GM18505 (cell line): Measurements from ENCODE around the gene P2RX4.

Experiments used
- ATAC-seq: cut with Tn5 transposase; IDR thresholded peaks from one replicate; pipeline ENCODE4 v1.9.1; 2021; ENCODE audit not compliant: unreplicated experiment
- POLR2A ChIP-seq: IDR thresholded peaks from 4 replicates; pipeline ENCODE4 v1.6.1; 2011; ENCODE audit warnings: borderline replicate concordance; ENCODE audit not compliant: insufficient read depth, insufficient read length; ENCODE audit errors: extremely low read depth

Gene P2RX4

DNA sequence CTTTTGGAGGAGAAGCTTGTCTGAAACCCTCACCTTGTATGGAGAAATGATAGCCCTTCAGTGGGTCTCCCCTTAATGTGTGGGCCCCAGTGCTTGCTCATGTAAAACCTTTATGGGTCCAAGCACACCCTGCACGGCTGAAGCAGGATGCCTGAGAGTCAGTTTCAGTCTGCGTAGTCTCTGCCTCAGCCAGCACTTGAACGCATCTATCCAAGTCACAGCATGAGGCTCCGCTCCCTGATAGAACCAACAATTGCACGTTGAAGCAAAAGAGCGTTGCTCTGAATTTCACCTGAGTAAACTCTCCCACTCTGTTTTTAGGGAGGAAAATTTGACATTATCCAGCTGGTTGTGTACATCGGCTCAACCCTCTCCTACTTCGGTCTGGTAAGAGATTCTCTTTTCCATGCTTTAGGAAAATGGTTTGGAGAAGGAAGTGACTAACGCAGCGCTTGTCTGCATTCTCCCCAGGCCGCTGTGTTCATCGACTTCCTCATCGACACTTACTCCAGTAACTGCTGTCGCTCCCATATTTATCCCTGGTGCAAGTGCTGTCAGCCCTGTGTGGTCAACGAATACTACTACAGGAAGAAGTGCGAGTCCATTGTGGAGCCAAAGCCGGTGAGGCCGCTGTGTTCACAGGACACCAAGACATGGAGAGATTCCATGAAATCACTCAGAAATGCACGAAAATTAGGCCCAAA lies 33.0 kb upstream of the P2RX4 start:
- ATAC-seq: no peak
- no peak for TF ChIP-seq POLR2A

DNA sequence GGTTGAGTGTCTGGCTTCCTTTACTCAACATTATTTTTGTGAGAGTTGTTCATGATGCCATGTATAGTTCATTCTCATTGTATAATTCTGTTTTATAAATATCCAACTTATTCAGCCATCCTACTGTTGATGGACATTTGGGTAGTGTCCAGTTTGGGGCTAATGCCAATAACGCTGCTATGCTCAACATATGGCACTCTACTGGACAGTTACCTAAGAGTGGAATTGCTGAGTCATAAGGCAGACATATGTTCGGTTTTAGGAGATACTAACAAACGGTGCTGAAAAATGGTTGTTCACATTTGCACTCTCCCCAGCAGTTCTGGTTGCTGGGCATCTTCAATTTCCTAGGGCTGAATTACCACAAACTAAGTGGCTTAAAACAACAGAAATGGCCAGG lies 28.7 kb upstream of the P2RX4 start:
- ATAC-seq: no peak
- no peak for TF ChIP-seq POLR2A

GRCh38 chr12:121182222-121182893 lies 27.6 kb upstream of the P2RX4 start:
- no peak for TF ChIP-seq POLR2A
- no peak for ATAC-seq

DNA sequence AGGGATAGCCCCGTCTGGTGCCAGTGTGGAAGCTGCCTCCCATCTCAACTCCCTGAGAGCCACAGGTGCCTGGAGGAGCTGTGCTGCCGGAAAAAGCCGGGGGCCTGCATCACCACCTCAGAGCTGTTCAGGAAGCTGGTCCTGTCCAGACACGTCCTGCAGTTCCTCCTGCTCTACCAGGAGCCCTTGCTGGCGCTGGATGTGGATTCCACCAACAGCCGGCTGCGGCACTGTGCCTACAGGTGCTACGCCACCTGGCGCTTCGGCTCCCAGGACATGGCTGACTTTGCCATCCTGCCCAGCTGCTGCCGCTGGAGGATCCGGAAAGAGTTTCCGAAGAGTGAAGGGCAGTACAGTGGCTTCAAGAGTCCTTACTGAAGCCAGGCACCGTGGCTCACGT lies 25.5 kb upstream of the P2RX4 start:
- no peak for ATAC-seq
- TF ChIP-seq POLR2A: no peak

DNA sequence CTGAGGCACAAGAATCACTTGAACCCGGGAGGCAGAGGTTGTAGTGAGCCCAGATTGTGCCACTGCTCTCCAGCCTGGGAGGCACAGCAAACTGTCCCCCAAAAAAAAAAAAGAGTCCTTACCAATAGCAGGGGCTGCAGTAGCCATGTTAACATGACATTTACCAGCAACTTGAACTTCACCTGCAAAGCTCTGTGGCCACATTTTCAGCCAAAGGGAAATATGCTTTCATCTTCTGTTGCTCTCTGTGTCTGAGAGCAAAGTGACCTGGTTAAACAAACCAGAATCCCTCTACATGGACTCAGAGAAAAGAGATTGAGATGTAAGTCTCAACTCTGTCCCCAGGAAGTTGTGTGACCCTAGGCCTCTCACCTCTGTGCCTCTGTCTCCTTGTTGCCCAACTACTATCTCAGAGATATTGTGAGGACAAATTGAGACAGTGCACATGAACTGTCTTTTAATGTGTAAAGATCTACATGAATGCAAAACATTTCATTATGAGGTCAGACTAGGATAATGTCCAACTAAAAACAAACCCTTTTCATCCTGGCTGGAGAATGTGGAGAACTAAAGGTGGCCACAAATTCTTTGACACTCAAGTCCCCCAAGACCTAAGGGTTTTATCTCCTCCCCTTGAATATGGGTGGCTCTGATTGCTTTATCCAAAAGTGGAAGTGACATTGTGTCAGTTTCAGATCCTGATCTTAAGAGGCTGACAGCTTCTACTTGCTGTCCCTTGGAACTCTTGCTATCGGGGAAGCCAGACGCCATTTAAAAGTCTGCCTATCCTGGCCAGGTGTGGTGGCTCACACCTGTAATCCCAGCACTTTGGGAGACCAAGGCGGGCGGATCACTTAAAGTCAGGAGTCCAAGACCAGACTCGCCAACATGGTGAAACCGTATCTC lies 24.7 kb upstream of the P2RX4 start:
- no peak for TF ChIP-seq POLR2A
- ATAC-seq: no peak

GRCh38 chr12:121186826-121187225 lies 23.1 kb upstream of the P2RX4 start:
- ATAC-seq: no peak
- no peak for TF ChIP-seq POLR2A

- no peak for TF ChIP-seq POLR2A
- ATAC-seq: no peak
Observed at GRCh38 chr12:121187501-121187900, 22.4 kb upstream of the P2RX4 start.

- TF ChIP-seq POLR2A: no peak
- no peak for ATAC-seq
Observed at GRCh38 chr12:121188227-121188626, 21.7 kb upstream of the P2RX4 start.

DNA sequence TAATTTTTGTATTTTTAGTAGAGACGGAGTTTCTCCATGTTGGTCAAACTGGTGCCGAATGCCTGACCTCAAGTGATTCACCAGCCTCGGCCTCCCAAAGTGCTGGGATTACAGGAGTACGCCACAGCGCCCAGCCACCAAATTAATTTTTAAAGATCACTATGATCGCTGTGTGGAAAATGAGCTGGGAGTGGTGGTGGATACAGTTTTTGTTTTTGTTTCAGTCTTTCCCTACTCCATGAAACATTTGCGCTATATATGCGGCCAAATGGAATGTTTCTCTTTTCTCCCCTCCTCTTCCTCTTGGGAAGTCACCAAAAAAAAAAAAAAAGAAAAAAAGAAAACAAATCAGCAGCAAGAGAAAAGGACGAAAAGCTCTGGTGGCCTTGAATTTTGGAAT lies 20.8 kb upstream of the P2RX4 start:
- no peak for ATAC-seq
- no peak for TF ChIP-seq POLR2A

DNA sequence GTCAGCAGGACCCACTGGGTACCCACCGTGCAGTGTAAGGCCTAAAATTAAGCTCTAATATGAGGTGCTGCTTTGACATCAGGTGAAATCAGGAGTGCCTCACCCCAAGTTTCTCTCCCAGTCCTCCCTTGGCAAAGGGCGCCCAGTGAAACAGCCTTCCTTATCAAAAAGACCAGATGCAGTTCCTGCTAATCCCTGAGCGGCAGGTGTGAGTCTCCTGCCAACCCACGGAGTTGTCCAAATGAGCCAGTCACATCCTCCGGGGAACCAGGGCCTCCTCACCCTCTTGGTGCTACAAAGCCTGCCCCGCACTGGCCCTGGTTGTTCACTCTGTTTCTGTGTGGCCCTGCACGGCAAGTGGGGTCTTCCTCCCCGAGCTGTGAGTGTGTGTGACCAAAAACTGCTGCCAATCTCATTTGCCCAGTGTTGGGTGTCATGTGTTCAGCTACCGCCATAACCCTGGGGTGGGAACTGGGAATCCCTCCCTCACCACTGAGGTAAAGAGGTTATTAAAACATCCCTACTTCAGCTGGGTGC lies 20.2 kb upstream of the P2RX4 start:
- ATAC-seq: no peak
- TF ChIP-seq POLR2A: no peak

GRCh38 chr12:121190523-121191031 lies 19.4 kb upstream of the P2RX4 start:
- TF ChIP-seq POLR2A: no peak
- no peak for ATAC-seq

DNA sequence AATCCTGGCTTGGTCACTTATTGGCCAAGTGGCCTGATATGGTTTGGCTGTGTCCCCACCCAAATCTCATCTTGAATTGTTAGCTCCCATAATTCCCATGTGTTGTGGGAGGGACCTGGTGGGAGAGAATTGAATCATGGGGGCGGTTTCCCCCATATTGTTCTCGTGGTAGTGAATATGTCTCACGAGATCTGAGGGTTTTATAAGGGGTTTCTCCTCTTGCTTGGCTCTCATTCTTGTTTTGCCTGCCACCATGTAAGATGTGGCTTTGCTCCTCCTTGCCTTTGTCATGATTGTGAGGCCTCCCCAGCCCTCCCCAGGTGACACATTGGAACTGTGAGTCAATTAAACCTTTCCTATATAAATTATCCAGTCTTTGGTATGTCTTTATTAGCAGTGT lies 18.8 kb upstream of the P2RX4 start:
- no peak for TF ChIP-seq POLR2A

GRCh38 chr12:121196902-121197301 lies 13.0 kb upstream of the P2RX4 start:
- no peak for TF ChIP-seq POLR2A
- ATAC-seq: no peak

More for the DNA sequence above, 18.8 kb upstream of the P2RX4 start:
- no peak for ATAC-seq
